ENCODE measurements around the gene PACC1.

Gene PACC1

DNA sequence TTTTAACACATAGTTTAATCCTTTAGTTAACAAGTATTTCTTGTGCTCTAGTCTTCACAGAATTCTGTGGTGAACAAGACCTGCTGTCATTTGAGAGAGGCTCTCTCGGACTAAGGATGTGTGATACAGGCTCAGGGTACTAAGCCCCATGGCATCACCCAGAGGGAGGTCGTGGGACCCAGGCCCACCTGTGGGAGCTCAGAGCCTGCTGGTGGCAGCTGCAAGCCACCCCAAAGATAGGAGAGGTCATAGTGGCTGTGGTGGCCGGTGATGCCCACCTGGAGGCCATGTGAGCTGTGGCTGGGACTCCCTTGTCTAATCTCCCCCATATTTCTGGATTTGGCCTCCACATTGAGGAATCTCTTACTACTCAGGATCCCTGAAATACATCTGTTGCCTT is 40.1 kb upstream of the PACC1 start:
- H3K4me3 ChIP-seq (replicated peaks; ENCODE audit: insufficient read depth, low read length) = no peak overlapping the region
- DNase-seq (ENCODE audit: low read depth in 1 of 2, low spot score in 1 of 2) = no peak
- TF ChIP-seq, protein P1, sequence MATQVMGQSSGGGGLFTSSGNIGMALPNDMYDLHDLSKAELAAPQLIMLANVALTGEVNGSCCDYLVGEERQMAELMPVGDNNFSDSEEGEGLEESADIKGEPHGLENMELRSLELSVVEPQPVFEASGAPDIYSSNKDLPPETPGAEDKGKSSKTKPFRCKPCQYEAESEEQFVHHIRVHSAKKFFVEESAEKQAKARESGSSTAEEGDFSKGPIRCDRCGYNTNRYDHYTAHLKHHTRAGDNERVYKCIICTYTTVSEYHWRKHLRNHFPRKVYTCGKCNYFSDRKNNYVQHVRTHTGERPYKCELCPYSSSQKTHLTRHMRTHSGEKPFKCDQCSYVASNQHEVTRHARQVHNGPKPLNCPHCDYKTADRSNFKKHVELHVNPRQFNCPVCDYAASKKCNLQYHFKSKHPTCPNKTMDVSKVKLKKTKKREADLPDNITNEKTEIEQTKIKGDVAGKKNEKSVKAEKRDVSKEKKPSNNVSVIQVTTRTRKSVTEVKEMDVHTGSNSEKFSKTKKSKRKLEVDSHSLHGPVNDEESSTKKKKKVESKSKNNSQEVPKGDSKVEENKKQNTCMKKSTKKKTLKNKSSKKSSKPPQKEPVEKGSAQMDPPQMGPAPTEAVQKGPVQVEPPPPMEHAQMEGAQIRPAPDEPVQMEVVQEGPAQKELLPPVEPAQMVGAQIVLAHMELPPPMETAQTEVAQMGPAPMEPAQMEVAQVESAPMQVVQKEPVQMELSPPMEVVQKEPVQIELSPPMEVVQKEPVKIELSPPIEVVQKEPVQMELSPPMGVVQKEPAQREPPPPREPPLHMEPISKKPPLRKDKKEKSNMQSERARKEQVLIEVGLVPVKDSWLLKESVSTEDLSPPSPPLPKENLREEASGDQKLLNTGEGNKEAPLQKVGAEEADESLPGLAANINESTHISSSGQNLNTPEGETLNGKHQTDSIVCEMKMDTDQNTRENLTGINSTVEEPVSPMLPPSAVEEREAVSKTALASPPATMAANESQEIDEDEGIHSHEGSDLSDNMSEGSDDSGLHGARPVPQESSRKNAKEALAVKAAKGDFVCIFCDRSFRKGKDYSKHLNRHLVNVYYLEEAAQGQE (IDR thresholded peaks at IDR 0.05; ENCODE audit: insufficient replicate concordance, low read depth) = no peak
- TF ChIP-seq GABPA (IDR thresholded peaks at IDR 0.05; ENCODE audit: low read depth) (no peak), POLR2AphosphoS5 (IDR thresholded peaks at IDR 0.05; ENCODE audit: low read depth) (no peak), SPI1 (IDR thresholded peaks at IDR 0.05; ENCODE audit: borderline replicate concordance, low read depth) (no peak)
- TF ChIP-seq, protein P2, sequence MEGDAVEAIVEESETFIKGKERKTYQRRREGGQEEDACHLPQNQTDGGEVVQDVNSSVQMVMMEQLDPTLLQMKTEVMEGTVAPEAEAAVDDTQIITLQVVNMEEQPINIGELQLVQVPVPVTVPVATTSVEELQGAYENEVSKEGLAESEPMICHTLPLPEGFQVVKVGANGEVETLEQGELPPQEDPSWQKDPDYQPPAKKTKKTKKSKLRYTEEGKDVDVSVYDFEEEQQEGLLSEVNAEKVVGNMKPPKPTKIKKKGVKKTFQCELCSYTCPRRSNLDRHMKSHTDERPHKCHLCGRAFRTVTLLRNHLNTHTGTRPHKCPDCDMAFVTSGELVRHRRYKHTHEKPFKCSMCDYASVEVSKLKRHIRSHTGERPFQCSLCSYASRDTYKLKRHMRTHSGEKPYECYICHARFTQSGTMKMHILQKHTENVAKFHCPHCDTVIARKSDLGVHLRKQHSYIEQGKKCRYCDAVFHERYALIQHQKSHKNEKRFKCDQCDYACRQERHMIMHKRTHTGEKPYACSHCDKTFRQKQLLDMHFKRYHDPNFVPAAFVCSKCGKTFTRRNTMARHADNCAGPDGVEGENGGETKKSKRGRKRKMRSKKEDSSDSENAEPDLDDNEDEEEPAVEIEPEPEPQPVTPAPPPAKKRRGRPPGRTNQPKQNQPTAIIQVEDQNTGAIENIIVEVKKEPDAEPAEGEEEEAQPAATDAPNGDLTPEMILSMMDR (IDR thresholded peaks at IDR 0.05; ENCODE audit: insufficient read depth, low read length) = no peak
- no peaks in the 10 kb centered on the region for H3K27me3 ChIP-seq (ENCODE audit: insufficient read depth, poor library complexity, severe bottlenecking)
- no peak overlapping the region for H3K27ac ChIP-seq (replicated peaks)

DNA sequence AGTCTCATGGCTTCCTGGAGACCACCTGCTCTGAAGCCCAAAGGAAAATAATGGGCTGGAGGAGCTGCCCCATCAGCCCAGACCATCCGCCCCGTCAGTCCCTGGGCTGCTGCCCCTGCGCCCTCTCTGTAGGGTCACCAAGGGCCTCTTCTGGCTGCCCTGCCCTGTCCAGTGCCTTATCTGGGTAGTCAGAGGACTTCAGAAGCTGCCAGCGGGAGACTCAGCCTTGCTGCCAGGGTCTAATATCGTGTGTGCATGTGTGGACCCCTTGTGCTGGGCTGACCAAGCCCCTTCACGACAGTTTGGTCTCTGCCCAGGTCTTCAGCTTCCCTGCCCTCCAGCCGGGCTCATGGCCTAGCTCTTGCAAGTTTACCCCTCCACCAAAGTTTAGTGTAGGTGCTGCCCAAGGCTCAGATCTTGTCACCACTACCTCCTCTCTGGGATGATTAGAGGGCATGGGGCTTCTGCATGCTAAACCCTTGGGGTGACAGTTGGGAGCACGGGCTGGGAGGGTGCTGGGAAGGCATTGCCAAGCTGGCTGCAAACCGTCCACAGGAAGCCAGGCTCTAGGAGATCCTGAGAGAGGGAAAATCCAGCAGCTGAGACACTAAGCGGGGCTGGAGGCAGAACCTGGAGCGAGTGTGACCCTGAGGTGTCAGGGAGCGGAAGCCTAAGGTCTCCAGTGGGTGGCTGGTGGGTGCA is 38.6 kb upstream of the PACC1 start:
- Histone ChIP-seq H3K27me3 (ENCODE audit: insufficient read depth, poor library complexity, severe bottlenecking) (no peaks in the 10 kb centered on the region), H3K27ac (replicated peaks) (no peak overlapping the region), H3K4me3 (replicated peaks; ENCODE audit: insufficient read depth, low read length) (no peak overlapping the region)
- DNase-seq (ENCODE audit: low read depth in 1 of 2, low spot score in 1 of 2) = no peak
- TF ChIP-seq, protein P2 (IDR thresholded peaks at IDR 0.05; ENCODE audit: insufficient read depth, low read length) = no peak
- TF ChIP-seq SPI1 (IDR thresholded peaks at IDR 0.05; ENCODE audit: borderline replicate concordance, low read depth) (no peak), POLR2AphosphoS5 (IDR thresholded peaks at IDR 0.05; ENCODE audit: low read depth) (no peak), GABPA (IDR thresholded peaks at IDR 0.05; ENCODE audit: low read depth) (no peak)
- TF ChIP-seq, protein P1 (IDR thresholded peaks at IDR 0.05; ENCODE audit: insufficient replicate concordance, low read depth) = no peak

DNA sequence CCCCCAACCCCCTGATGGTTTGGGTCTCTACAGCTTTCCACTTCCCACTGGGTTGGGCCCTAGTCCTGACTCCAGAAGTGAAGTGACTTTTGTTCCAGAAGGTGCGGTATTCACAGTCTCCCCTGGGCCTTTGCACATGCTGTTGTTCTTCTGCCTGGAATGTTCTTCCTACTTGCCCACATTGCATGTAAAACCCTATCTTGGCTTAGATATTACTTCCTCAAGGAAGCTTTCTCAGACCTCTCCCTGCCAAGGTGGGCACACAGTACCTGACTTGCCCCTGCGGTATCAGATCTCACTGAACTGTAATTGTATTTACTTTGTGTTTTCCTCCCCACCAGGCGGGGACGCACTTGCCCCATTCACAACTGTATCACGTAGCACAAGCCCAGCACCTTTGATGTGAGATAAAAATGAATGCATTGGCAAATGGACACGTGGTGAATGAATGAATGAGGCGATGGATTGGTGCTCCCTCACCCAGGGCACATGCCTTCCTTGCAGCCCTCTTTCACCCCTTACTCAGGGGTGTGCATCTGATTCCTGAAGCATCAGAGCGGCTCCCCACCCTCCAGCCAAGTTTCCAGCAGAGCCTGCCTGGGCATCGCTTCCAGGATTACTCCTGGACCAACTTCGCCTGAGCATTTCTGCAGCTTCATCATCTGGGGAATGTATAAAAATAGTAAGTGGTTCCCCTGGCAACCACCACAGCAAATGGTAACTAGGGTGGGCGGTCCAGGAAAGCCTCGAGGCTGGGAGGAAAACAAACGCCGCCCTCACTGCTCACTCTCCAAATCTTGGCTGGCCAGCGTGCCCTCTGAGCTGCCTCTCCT is 37.9 kb upstream of the PACC1 start:
- Histone ChIP-seq H3K4me3 (replicated peaks; ENCODE audit: insufficient read depth, low read length) (no peak overlapping the region), H3K27me3 (ENCODE audit: insufficient read depth, poor library complexity, severe bottlenecking) (no peaks in the 10 kb centered on the region), H3K27ac (replicated peaks) (no peak overlapping the region)
- no peak for DNase-seq (ENCODE audit: low read depth in 1 of 2, low spot score in 1 of 2)
- TF ChIP-seq POLR2AphosphoS5 (IDR thresholded peaks at IDR 0.05; ENCODE audit: low read depth) (no peak), GABPA (IDR thresholded peaks at IDR 0.05; ENCODE audit: low read depth) (no peak), SPI1 (IDR thresholded peaks at IDR 0.05; ENCODE audit: borderline replicate concordance, low read depth) (no peak)
- TF ChIP-seq, protein P2 (IDR thresholded peaks at IDR 0.05; ENCODE audit: insufficient read depth, low read length) = no peak
- TF ChIP-seq, protein P1 (IDR thresholded peaks at IDR 0.05; ENCODE audit: insufficient replicate concordance, low read depth) = no peak
